ENCODE data around the gene CCR7.

CCR7 gene

GRCh38 chr17:40515011-40515410 lies 50.3 kb downstream of the CCR7 start:
- no peak for DNase-seq
- peak overlapping the region; percentile 78 to 80 for H3K4me3 Mint-ChIP-seq
- H3K4me1 Mint-ChIP-seq (ENCODE audit: low read depth in 2 of 2): peaks cover 53 to 54% of the 10 kb centered on the region in 2 donors
- H3K27ac Mint-ChIP-seq: peak overlapping the region in 1 of 2 donors; percentile 90
- peaks cover 12% of the 10 kb centered on the region for H3K36me3 Mint-ChIP-seq (ENCODE audit: insufficient read depth)
- H3K27me3 Mint-ChIP-seq: no peaks in the 10 kb centered on the region
- no peaks in the 10 kb centered on the region for H3K9me3 Mint-ChIP-seq
- ATAC-seq (replicated peaks): no peak

GRCh38 chr17:40514013-40514875 lies 51.0 kb downstream of the CCR7 start:
- H3K4me3 Mint-ChIP-seq: peak overlapping the region; percentile 7 to 24
- peaks cover 50 to 53% of the 10 kb centered on the region in 2 donors for H3K4me1 Mint-ChIP-seq (ENCODE audit: low read depth in 2 of 2)
- no peaks in the 10 kb centered on the region for H3K27me3 Mint-ChIP-seq
- peak overlapping the region in 1 of 2 donors; percentile 90 for H3K27ac Mint-ChIP-seq
- H3K9me3 Mint-ChIP-seq: no peaks in the 10 kb centered on the region
- DNase-seq: no peak
- peaks cover 12% of the 10 kb centered on the region for H3K36me3 Mint-ChIP-seq (ENCODE audit: insufficient read depth)
- no peak for ATAC-seq (replicated peaks)

- Mint-ChIP-seq H3K27ac (no peak overlapping the region), H3K4me3 (no peak overlapping the region)
Observed at GRCh38 chr17:40511667-40512220, 53.5 kb downstream of the CCR7 start.

DNA sequence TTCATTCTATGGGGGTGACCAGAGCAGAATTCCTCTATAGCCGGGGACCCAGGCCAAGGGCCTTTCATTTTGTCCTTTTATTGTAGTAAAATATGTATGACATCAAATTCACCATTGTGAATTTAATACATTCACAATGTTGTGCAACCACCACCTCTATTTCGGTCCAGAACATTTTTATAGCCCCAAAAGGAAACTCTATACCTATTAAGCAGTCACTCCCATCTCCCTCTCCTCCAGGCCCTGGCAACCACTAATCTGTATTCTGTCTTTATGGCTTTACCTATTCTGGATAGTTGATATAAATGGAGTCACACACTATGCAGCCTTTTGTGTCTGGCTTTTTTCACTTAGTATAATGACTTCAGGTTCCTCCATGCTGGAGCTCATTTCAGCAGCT lies 54.1 kb downstream of the CCR7 start:
- Mint-ChIP-seq H3K4me1 (ENCODE audit: low read depth in 2 of 2) (peaks cover 25 to 28% of the 10 kb centered on the region in 2 donors), H3K36me3 (ENCODE audit: insufficient read depth) (no peaks in the 10 kb centered on the region), H3K27me3 (no peaks in the 10 kb centered on the region), H3K9me3 (no peaks in the 10 kb centered on the region), H3K27ac (no peak overlapping the region), H3K4me3 (no peak overlapping the region)
- no peak for DNase-seq
- ATAC-seq (replicated peaks): no peak

More at GRCh38 chr17:40511667-40512220, 53.5 kb downstream of the CCR7 start:
- H3K4me1 Mint-ChIP-seq (ENCODE audit: low read depth in 2 of 2): peaks cover 31% of the 10 kb centered on the region in 2 donors
- H3K27me3 Mint-ChIP-seq: no peaks in the 10 kb centered on the region
- ATAC-seq (replicated peaks): no peak
- H3K9me3 Mint-ChIP-seq: no peaks in the 10 kb centered on the region
- DNase-seq: no peak
- peaks cover 6% of the 10 kb centered on the region for H3K36me3 Mint-ChIP-seq (ENCODE audit: insufficient read depth)

DNA sequence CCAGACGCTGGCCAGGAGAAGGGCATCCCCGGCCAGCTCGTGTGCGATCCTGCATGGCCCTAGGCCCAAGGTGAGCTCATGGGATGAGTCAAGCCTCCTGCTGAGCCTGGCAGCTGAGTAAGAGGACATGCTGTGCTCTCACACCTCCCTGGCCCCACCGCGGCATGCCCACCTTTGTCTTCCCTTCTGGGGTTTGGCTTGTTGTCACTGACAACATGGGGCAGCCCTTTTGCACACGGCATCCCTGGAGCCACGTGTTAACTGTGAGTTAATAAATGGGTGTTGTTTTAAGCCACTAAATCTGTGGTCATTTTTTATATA lies 55.0 kb downstream of the CCR7 start:
- Mint-ChIP-seq H3K27me3 (no peaks in the 10 kb centered on the region), H3K4me1 (ENCODE audit: low read depth in 2 of 2) (peaks cover 18 to 24% of the 10 kb centered on the region in 2 donors), H3K27ac (no peak overlapping the region), H3K9me3 (no peaks in the 10 kb centered on the region), H3K36me3 (ENCODE audit: insufficient read depth) (peaks cover 6% of the 10 kb centered on the region), H3K4me3 (no peak overlapping the region)
- ATAC-seq (replicated peaks): no peak
- DNase-seq: no peak

- Mint-ChIP-seq H3K27ac (peak overlapping the region in 1 of 2 donors; percentile 7), H3K9me3 (no peaks in the 10 kb centered on the region), H3K4me3 (no peak overlapping the region), H3K4me1 (ENCODE audit: low read depth in 2 of 2) (peaks cover 14 to 22% of the 10 kb centered on the region in 2 donors), H3K27me3 (no peaks in the 10 kb centered on the region), H3K36me3 (ENCODE audit: insufficient read depth) (peaks cover 6% of the 10 kb centered on the region)
- ATAC-seq (replicated peaks) (no peak), DNase-seq (no peak)
Observed at GRCh38 chr17:40509626-40510327, 55.5 kb downstream of the CCR7 start.

DNA sequence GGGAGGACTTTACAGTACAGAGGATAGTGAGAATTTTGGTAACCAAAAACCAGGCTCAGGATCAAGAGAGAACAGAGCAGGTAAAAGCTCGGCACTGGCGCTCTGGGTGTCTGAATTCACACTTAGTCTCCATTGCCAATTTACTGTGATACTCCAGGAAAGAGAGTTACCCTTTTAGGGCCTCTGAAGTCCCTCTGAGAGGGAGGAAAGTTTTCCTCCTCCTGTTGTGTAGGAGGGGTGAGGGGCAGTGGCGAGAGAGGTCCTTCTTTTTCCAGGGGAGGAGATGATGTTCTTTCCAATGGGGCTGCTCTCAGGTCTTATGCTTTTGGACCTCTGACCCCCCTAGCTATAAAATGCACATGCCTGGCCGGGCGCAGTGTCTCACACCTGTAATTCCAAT lies 58.5 kb downstream of the CCR7 start:
- H3K4me3 Mint-ChIP-seq: no peak overlapping the region
- no peak for ATAC-seq (replicated peaks)
- H3K4me1 Mint-ChIP-seq (ENCODE audit: low read depth in 2 of 2): peaks cover 2 to 15% of the 10 kb centered on the region in 2 donors
- H3K9me3 Mint-ChIP-seq: no peaks in the 10 kb centered on the region
- no peaks in the 10 kb centered on the region for H3K27me3 Mint-ChIP-seq
- no peak overlapping the region for H3K27ac Mint-ChIP-seq
- H3K36me3 Mint-ChIP-seq (ENCODE audit: insufficient read depth): peaks cover 6% of the 10 kb centered on the region
- no peak for DNase-seq
